GM18519 (cell line): Measurements from ENCODE around the gene COL11A2.

ENCODE experiments used
- ATAC-seq: cut with Tn5 transposase; IDR thresholded peaks from one replicate; pipeline ENCODE4 v1.9.1; 2021; ENCODE audit warnings: mild to moderate bottlenecking, moderate library complexity; ENCODE audit not compliant: unreplicated experiment, low FRiP score

COL11A2 gene

DNA sequence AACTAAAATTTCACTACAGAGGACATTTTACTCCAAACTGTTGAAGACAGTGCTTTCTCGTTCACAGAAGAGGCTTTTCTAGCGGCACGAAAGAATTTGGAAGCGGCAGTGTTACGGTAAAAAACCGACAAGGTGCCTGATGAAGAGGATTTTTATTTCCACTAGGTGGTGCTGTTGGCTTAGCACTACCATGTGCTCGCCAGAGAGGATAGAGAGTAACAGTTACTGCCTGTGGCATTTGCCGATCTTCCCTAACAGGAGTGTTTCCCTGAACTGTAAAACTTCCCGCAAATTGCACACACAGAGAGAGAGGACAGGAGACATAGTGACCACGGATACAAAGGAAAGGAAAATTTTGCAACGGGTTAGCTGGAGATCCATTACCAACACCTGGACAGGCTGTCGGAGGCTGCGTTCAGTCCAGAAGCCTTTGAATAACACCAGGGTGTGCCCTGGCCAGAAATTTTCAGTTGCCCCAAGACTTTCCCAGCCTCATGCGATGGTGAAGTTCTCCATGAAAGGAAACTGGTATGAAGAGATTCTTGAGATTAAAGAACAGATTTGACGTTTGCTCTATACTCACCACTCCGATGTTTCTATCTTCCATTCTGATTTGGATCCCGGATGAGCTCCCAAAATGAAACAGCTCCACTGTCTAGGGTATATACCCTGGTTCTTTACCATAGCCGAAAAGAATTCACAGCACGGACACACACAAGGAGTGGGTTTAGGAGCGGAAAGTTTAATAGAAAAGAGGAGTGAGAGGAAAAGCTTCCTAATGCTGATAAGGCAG lies 68.3 kb downstream of the COL11A2 start:
- no peak for ATAC-seq

DNA sequence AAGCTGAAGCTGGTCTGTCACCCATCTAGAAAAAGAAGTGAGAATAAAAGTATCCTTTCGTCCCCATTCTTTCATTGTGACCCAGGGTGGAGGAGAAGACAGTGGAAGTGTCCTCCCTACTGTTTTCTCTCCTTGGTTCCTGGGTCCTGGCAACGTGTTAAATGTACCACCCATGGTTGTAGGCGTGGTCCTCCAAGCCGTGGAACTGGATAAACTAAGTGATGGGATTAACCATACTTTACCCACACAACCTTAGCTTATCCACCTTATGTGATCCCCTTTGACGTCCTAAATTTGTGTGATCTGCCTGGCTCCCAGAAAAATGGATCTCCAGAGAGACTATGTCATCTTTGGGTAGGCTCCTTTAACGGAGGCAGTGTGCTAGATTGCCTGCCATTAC lies 69.1 kb downstream of the COL11A2 start:
- no peak for ATAC-seq

DNA sequence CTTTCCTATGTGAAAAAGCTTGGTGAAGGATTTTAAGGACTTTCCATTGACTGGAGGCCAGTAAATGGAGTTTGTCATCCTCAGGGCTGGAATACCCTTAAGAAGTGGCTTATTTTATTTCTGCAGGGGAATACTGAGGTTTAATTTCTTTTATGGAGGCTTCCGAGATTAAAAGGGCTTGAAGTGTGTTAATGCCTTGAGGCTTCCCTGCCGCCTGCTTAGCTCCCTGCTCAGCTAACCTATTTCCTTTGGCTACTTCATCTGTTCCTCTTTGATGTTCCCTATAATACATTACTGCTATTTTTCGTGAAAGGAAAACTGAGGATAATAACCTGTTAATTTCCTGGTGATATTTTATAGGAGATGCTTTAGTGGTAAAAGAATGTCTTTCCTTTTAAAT lies 72.3 kb downstream of the COL11A2 start:
- ATAC-seq: no peak

DNA sequence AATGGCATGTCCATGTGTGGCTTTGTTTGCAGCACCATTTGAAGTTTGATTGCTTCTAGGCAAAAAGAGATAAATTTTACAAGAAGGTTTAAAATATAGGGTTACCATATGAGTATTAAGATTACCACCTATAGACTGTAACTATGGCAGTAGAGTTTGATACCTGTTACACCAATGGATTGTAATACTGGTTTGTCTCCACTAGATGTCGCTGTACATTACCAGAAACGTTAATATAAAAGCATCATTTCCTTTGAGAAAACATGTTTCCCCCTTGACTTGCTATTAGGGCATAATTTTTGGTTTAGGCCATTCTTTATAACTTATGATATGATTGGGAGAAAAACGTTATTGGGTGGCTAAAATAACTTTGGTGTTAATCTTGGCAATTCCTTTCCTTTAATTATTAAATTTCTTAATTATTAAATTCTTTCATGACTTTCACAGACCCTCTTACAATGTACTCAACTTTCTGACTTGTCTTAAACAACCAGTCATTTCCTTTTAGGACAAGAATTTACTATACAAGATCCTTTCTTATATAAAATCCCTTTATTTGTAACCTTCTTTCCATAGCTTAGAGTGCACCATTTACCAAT lies 73.6 kb downstream of the COL11A2 start:
- ATAC-seq: no peak

DNA sequence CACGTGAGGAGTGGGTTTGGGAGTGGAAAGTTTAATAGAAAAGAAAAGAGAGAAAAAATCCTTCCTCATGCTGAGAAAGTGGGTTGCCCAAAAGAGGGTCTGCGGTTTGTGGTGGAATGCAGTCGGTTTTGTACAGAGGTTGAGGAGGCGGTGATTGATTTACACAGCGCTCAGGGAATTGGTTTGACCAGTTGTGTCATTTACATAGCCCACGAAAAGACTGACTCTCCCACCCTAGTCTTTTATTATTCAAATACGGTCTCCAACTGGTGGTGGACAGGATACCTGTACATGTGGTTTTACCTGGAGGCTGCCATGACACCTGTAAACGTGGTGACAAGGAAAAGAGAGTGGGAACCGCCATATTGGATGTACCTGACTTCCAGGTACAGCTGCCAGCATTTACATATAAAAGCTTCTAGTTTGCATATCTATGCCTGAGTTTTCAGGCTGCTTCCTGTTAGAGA lies 74.4 kb downstream of the COL11A2 start:
- no peak for ATAC-seq

DNA sequence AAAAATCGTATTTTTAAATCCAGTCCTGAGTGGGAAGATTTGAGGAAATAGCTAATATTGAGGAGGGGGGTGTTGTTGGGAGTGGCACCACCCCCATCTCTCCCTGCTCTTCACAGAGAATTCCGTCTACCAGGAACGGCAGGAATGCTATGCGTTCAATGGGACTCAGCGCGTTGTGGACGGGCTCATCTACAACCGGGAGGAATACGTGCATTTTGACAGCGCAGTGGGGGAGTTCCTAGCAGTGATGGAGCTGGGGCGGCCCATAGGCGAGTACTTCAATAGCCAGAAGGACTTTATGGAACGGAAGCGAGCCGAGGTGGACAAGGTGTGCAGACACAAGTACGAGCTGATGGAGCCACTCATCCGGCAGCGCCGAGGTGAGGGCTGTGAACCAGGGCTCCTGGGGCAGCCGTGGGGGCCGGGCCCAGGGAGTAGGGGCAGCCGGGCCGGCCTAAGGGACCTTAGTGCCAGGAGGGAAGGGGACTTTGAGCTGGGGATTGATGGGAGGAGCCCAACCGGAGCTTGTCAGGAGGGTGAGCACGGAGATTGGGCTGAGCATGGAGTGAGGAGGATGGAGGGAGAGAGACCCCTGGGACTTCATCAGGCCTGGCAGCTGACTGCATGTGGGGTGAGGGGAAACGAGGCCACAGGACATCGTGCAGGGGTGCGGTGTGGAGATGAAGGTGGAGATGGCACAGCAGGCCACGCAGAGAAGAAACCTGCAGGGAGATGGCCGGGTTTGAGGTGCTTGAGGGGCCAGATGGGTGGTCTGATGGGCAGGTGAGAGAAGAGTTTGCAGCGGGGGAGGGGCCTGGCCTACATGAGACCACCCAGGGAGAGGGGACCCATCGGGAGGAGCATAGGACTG lies 75.2 kb downstream of the COL11A2 start:
- ATAC-seq: no peak

DNA sequence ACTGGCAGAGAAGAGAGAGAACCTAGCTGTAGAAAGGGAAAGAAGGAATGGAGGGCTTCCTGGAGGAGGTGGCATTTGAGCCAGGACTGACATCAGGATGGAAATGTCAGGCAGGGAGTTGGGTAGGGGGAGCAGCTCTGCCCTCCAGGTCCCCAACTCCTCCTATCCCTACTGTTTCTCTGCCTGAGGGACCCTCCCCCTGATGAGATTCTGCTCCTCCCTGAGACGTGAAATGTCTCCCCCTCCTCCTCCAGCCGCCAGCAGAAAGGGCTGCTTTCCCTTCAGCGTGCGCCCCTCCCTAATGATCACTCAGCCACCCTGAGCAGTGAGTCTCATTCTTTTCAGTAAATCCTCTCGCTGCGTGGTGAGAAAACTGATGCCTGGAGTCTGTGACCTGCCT lies 75.8 kb downstream of the COL11A2 start:
- no peak for ATAC-seq

DNA sequence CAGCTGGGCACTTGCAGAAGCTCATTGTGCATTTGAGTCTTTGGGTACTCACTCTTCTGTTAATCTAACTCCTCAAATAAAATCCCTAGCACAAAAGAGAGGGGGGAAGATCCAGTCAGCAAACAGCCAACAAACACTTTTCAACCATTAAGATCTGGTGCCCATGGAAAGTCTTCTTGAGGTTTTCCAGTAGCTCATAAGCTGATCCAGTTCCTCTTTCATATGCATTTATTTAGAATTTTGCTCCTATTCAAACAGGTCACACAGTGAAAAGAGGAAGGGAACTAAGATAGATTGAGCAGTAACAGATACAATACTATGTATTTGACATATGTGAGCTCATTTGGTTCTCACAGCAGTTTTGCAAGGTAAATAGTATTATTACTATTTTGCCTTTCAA lies 77.9 kb downstream of the COL11A2 start:
- ATAC-seq: no peak

DNA sequence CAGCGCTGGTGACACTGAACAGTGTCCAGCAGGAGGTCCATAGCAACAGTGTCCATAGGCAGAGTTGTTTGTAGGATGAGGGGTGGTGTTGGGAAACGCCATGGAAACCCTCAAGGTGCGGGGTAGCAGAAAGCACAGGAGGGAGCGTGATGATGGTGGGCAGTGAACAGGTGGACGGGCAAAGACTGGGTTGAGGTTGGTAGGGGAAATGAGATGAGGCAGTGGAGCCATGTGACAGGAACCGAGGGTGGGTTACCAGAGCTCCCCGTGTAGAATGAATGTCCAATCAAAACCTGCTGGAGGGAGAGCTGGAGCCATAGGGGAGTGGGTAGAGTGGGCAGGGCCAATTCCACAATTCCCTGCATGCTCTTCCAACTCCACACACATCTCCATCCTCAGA lies 78.5 kb downstream of the COL11A2 start:
- no peak for ATAC-seq
